C4-2B (cell line): Measurements from ENCODE around the gene PIGT.
"Not testable (repeated sequence)": the region's sequence is repeated elsewhere in the genome, so short reads cannot be mapped to it uniquely, and the experiment has no call there.

Experiments
- H3K27ac ChIP-seq: fragments of 450-650 bp; 2 replicates; pipeline ENCODE4 v1.5.1; 2017
- ZFX ChIP-seq: fragments of 450-650 bp; IDR thresholded peaks from 2 replicates; pipeline ENCODE4 v1.6.1; 2017
- TF ChIP-seq, protein P1 (sequence below): fragments of 450-650 bp; conservative IDR thresholded peaks from 2 replicates; pipeline ENCODE4 v1.5.1; 2017; ENCODE audit warnings: mild to moderate bottlenecking

PIGT gene

GRCh38 chr20:45467172-45467571 is 51.2 kb downstream of the PIGT start:
- TF ChIP-seq ZFX = no peak
- TF ChIP-seq, protein P1, sequence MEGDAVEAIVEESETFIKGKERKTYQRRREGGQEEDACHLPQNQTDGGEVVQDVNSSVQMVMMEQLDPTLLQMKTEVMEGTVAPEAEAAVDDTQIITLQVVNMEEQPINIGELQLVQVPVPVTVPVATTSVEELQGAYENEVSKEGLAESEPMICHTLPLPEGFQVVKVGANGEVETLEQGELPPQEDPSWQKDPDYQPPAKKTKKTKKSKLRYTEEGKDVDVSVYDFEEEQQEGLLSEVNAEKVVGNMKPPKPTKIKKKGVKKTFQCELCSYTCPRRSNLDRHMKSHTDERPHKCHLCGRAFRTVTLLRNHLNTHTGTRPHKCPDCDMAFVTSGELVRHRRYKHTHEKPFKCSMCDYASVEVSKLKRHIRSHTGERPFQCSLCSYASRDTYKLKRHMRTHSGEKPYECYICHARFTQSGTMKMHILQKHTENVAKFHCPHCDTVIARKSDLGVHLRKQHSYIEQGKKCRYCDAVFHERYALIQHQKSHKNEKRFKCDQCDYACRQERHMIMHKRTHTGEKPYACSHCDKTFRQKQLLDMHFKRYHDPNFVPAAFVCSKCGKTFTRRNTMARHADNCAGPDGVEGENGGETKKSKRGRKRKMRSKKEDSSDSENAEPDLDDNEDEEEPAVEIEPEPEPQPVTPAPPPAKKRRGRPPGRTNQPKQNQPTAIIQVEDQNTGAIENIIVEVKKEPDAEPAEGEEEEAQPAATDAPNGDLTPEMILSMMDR = no peak
- H3K27ac ChIP-seq = peak overlapping the region; percentile 30

DNA sequence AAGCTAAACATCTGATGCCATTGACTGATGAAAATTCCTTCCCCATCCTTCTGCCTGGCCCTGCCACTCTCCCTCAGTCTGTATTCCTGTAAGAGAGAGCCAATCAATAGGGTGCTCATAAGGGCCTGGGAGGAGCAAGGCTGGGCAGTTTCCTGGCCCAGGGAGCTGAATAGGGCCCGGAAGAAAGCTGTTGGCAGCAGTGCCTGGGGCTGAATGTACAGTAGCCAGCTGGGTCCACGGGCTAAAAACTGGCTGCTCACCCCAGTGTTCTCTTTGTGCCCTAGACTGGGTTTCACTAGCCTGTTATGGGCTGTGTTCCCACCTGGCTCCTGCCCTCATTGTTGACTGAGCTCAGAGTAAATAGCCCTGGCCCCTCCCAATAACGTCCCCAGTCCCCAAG is 51.9 kb downstream of the PIGT start:
- peak overlapping the region; percentile 71 for H3K27ac ChIP-seq
- TF ChIP-seq ZFX = no peak
- TF ChIP-seq, protein P1 = no peak

DNA sequence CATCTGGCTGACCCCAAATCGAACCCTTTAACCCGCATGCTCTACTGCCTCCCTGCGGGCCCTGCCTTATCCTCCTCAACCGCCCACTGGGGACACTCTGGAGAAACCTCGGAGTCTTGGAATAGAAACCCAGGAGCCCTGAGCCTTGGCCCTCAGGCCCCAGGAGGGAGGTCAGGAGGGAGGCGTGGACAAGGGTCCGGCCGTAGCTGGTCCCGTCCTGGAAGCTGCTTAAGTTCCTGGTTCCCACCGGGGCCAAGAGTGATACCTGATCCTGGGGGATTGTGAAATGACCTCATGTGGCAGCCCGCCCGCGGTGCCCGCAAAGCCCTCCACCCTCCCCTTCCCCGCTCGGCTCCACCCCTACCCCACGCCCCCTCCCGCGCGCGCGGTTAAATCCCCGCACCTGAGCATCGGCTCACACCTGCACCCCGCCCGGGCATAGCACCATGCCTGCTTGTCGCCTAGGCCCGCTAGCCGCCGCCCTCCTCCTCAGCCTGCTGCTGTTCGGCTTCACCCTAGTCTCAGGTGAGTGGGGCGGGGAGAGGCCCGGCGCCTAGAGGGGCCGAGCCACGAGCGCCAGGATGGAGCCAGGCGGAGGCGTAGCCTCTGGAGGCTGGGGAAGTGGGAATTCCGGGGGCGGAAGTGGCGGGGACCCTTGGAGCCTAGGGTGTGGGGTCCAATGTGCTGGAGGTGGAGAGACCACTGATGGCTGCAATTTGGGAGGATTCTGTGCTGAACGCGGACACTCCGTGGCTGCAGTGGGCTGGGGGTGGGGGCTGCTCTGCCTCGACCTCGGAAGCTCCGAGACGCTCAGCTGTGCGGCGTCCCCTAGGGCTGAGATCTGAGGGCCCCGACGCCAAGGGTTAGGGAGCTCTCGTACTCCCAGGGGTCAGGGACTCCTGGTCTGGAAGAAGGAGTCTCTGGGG is 53.7 kb downstream of the PIGT start, which contains the start of gene WFDC2:
Gene WFDC2, plus strand, starts transcription at position 418 of the 926 bp plus-strand sequence. Its CDS starts 29 bp downstream, at position 447.
- TF ChIP-seq, protein P1 = no peak
- no peak for TF ChIP-seq ZFX

DNA sequence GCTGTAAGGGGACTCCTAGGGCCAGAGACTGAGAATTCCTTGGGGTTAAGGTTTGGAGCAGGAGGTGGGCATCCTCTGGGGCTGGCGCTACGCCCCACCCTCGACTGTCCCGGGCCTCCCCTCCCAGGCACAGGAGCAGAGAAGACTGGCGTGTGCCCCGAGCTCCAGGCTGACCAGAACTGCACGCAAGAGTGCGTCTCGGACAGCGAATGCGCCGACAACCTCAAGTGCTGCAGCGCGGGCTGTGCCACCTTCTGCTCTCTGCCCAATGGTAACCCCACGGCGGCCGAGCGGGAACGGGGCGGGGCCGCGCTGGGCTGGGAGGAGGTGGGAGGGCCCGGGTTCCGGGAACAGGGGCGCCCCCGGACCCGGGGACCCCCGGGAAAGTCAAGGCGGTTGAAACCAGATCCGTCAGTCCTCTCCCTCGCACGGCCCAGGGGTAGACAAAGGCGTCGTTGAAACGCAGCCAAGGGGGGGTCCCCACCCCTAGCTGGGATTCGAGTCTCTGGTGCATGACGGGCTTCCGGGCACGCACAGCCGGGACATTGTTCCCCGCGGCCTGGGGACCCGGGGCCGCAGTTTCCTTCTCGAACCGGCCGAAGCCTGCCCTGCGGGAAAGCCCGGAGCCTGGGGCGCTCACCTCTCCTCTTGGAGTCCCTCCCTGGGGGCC is 54.5 kb downstream of the PIGT start:
- TF ChIP-seq ZFX = no peak
- TF ChIP-seq, protein P1 = no peak
- no peak overlapping the region for H3K27ac ChIP-seq

More for the DNA sequence above, 53.7 kb downstream of the PIGT start, which contains the start of gene WFDC2:
- peak within 1 kb of the TSS; percentile 71 for H3K27ac ChIP-seq

DNA sequence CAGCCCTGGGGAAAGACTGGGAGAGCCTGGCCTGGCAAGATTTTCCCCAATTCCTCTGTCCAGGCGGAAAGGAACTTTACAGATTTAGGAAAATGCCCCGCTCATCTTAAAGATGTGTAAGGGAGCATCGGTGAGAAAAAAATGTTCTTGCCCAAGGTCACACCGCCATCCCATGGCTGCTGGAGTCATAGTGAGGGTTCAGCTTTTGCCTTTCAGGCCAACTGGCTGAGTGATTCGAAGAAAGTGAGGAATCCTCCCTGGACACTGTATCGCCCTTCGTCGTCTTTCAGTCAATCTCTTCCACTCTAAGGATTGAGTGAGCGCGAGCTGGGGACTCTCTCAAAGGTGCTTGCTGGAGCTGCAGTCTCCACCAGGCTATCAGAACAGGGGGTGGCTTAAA is 55.0 kb downstream of the PIGT start:
- TF ChIP-seq, protein P1 = no peak
- TF ChIP-seq ZFX = no peak
- H3K27ac ChIP-seq = no peak overlapping the region

DNA sequence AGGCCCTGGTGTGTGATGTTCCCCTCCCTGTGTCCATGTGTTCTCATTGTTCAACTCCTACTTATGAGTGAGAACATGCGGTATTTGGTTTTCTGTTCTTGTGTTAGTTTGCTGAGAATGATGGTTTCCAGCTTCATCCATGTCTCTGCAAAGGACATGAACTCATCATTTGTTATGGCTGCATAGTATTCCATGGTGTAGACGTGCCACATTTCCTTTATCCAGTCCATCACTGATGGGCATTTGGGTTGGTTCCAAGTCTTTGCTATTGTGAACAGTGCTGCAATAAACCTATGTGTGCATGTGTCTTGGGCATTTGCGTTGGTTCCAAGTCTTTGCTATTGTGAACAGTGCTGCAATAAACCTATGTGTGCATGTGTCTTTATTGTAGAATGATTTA is 56.3 kb downstream of the PIGT start:
- not testable (repeated sequence) for H3K27ac ChIP-seq
